ENCODE measurements around the gene AKT3.

GRCh38 chr1:243481101-243481500 lies 368.9 kb downstream of the AKT3 start:
- TF ChIP-seq POLR2A (IDR thresholded peaks at IDR 0.05; ENCODE audit: low read depth, low read length) = no peak
- no peak for TF ChIP-seq POLR2AphosphoS5 (IDR thresholded peaks at IDR 0.05; ENCODE audit: low read depth, low read length)
- no peak for TF ChIP-seq TAF1 (IDR thresholded peaks at IDR 0.05; ENCODE audit: low read depth, low read length)
- no peak for TF ChIP-seq PAX5 (IDR thresholded peaks at IDR 0.05; ENCODE audit: insufficient read depth, low read length, severe bottlenecking)

Data from GM12891 (cell line).